DMS114 treated with DMSO at 0.1 percent for 48 hours (cell line): ENCODE results near the gene FSTL4.

ENCODE experiments used
- DNase-seq: peaks from one replicate; lab custom pipeline; 2025; ENCODE audit not compliant: unreplicated experiment; lab: John Stamatoyannopoulos, UW

The FSTL4 gene

DNA sequence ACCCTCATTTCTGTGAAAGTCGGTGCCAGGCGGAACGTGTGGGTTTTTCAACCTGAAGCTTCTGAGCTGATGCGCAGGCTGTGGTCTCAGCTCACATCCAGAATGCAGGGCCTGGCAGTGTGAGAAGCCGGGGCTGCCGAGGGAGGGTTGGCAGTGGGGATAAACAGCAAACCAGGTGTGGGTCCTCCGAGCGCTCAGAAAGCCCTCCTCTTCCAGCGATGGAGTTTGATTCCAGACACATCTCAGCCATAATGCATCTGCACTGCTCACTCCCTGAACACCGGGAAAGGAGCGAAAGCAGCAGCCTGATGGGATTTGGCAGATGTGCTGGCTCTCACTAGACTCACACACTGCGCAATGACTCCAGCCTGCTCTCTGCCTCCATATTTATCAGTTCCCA lies 280.4 kb downstream of the FSTL4 start:
- no peak for DNase-seq

GRCh38 chr5:133330956-133331355 lies 281.4 kb downstream of the FSTL4 start:
- DNase-seq = no peak

GRCh38 chr5:133328800-133329199 lies 283.5 kb downstream of the FSTL4 start:
- DNase-seq = no peak

GRCh38 chr5:133327946-133328401 lies 284.4 kb downstream of the FSTL4 start:
- no peak for DNase-seq

DNA sequence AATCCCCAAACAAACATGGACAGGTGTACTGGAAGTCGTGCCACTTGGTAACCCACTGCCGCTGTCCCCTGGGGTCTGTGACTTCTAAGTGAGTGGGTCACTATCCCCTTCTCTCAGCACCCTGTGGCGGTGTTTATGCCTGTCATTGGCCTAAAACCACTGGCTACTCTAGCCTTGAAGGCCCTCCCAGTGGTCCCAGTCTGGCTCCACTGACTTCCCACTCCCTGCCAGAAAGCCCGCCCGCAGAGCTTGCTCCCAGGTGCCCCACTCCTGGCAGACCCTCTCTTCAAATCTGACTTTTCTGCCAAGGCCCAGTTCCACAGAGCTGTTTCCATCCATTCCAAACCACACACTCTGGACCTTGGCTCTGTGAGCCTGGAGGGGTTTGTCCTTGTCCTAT lies 286.0 kb downstream of the FSTL4 start:
- DNase-seq = no peak

- no peak for DNase-seq
Observed at GRCh38 chr5:133325864-133326263, 286.5 kb downstream of the FSTL4 start.

DNA sequence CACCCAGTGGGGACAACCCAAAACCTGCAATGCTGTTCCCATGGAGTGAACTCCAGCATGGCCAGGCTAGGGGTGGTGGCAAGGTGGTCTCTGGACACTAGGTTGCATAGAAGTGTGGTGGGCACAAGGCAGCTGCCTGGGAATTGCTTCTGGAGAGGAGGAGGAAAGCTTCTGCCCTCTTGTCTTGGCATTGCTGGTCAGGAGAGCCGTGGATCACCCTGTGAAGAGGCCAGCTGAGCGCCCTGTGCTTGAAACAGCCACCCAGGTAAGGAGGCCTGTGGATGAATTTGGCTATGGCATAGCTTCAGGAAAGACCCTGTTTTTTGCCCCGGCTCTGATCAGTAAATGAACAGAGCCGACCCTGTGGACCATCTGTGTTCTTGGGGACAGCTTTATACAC lies 287.4 kb downstream of the FSTL4 start:
- no peak for DNase-seq

DNA sequence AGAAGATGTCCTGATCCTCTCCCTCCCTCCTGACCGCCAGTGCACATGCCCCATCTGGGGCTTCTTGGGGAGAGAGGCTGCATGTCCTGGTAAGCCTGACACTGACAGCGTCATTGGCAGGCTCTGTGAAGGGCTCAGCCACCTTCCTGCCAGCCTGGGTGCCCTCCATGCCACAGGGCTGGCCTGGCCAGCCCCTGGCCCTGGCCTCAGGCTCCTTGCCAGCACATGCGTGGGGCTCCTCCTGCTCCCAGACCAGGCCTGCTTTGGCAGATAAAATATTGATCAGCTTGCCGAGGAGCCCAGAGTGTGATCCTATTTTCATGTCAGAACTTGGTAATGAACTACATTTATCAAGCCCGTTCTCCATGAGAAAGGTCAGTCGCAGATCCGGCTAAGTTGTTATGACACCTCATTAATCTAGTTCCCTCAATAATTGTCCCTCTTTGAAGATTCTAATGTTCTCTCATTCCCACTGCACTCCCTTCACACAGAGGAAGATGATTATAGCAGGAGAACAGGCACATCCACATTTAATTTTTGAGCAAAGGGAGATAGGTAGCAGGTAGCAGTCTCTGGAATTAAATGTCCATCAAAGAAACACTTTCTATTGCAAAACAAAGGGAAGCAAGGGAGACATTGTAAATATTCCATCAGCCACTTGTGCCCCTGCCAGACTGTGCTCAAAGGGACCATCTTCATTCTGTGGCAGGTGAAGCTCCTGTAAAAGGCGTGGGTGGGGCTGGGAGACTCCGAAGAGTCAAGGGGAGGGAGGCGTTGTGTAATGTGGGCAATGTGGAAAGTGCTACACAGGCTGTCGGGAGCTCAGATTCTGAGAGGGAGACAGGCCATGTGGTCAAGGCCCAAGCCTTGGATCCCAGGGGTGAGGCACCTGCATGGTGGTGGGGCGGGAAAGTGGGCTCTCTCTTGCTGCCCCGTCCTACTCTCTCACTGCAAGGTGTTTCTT lies 288.6 kb downstream of the FSTL4 start:
- no peak for DNase-seq

GRCh38 chr5:133322743-133323142 lies 289.6 kb downstream of the FSTL4 start:
- no peak for DNase-seq

- DNase-seq = no peak
Observed at GRCh38 chr5:133321833-133322420, 290.4 kb downstream of the FSTL4 start.

DNA sequence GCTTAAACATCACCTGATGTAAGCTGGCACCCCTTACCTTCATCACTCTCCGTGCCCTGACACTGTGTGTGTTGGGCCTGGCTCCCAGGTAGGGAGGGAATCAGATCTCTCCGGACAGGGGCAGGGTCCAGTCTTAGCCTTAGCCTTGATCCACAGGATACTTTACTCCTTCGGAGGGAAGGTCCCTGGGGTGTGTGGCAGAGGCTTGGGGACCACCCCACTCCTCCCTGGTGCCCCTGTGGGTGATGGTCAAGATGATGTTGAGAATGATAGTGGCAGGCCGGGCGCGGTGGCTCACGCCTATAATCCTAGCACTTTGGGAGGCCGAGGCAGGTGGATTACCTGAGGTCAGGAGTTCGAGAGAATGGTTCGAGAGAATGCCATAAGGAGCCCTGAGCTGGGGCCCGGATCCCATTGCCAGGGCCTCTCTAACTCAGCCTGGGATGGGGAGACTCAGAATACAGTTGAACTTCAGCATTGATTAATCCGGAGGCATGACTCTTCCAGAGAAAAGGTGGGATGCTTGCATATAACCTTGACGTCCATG lies 291.0 kb downstream of the FSTL4 start:
- no peak for DNase-seq

DNA sequence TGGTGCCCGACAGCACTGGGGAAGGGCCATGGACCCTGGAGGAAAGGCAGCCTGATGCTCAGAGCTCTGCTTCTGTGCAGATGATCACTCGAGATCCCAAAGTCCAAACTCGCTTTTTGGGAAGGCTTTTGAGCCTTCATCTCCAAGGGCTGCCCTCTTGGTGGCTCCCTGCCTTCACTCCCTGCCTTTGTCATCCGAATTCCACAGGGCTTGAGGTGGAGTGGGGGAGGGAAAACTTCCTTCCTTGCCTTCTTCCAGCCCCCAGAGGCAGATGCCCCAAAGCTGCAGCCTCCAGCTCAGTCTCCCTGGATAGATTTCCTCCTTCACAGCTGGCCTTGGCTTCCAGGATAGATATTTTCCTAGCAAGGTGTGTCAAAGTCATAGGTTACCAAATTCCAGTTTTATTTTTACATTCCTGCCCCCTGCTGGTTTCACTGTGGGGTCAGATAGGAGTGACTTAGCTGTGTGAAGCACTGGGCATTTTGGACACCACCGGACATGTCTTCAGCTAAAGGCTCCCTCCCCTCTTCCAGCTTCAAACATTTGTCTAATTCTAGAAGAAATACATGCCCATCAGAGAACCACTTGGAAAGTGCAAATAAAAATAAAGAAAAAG lies 292.3 kb downstream of the FSTL4 start:
- no peak for DNase-seq

- no peak for DNase-seq
Observed at GRCh38 chr5:133319244-133319643, 293.1 kb downstream of the FSTL4 start.

DNA sequence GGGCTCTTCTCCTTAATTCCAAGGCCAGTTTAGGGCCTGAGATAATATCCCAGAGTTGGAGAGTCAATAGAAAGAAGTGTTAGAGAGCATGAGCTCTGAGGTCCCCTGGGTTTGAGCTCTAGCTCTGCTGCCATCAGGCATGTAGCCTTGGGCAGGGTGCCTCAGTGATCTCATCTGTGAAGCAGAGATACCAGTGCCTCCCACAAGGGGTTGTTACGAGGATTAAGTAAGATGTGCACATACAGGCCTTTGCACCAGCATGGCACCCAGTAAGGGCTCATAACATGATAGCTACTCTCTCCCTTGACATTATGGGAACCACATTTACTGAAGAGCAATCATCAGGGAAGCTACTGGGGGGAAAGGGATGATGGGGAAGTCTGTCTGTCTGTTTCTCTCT lies 294.8 kb downstream of the FSTL4 start:
- no peak for DNase-seq

DNA sequence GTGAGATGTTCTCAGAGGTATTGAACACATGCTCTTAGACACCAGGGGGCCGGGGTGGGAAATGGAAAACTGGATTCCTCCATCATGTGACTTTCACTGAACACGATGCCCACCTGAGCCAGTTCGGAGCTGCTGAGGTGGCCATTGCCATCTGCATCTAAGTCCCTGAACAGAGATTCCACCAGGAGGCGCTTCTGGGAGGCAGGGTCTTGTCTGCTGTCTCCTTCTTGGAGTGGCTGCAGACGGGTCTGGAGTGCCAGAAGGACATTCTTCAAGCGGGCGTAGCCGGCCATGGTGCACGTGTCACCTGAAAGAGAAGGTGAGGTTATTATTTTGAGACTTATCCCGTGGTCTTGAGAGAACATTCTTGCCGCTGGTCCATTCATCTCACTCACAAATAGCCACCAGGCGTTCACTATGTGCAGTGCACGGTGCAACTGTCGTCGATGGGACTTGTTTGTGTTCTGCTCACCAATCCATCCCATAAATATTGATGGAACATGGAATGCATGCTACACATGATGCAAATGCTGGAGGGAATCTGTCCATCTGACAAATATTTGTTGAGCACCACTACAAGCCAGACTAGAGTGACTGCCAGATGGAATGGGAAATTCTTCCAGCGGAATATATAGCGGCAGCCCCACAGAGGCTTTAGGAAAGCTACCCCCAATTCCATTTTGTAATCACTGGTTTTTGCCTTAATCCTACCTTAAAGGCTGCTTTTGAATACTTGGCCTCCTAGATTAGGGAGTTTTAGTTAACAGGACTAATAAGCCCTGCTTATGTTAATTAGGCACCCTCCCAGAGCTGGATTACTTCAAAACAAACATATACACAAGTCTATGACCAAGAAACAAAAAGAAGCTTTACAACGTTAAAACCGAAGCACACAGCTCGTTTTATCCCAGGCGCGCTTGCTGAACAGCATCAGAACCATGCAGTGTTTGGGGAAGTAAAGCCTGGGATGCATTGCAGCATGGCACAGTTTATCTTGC lies 295.7 kb downstream of the FSTL4 start:
- DNase-seq = no peak

GRCh38 chr5:133314086-133314485 lies 298.3 kb downstream of the FSTL4 start:
- DNase-seq = no peak

DNA sequence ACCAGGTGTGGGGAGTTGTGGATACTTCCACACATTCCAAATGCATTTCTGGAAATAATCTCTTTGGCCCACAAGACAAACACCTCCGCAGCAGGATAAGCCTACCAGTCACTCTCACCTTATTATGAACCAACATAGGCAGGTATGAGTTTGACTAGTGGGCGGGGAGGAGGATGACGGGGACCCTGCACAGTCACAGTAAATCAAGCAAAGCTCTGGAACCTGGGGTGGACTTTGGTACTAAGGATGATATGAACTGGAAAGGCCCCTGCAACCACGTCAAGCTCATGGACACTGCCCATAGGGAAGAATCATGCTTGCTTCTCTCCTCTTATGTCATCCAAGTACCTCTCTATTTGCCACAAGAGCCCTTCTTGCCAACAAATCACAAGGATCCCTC lies 301.2 kb downstream of the FSTL4 start:
- no peak for DNase-seq

DNA sequence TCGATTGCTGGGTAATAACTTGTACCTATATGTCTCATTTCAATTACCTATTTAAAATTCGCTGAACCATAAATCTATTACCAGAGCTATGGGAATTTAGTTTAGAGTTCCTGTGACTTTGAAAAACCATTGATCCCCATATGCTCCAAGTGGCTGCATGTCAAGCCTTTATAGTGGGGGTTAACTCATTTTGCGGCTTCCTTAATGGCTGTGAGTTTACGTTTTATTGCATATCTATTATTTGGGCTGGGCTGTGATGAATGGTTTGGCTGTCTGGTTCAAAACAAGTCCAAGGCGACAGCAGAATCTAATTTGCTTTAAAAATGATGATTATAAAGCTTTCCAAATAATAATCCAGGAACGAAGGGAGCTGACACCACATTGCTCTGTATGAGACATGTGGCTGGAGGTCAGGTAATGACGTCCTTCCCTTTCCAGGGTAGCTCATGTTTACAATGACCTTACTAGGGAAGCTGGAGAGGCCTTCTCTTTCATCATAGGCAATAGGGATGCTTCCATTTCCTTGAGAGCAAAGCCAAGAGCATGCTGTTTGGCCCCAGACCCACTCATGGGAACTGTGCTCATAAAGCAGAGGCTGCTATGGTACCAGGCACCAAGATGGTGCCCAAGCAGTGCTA lies 302.2 kb downstream of the FSTL4 start:
- no peak for DNase-seq

GRCh38 chr5:133309166-133309795 lies 303.1 kb downstream of the FSTL4 start:
- DNase-seq = no peak

GRCh38 chr5:133307275-133307674 lies 305.1 kb downstream of the FSTL4 start:
- no peak for DNase-seq
